Head of caudate nucleus (tissue), 42 donors: ENCODE data around the gene CCL27.
"Not testable (repeated sequence)": the region's sequence is repeated elsewhere in the genome, so short reads cannot be mapped to it uniquely, and the experiment has no call there.

Source experiments
- DNase-seq, 42 donors: peaks; one replicate each; pipeline versions ENCODE4 v3.0.0 to v3.0.0-alpha.2; 2020 to 2021; ENCODE audit warnings: mixed read lengths in 7 of 42
- intact Hi-C: fragments of 100-400 bp; cut with DNase I; formaldehyde crosslinking; loops from one replicate; pipeline ENCODE4 v1.15.0; 2022

Gene CCL27

DNA sequence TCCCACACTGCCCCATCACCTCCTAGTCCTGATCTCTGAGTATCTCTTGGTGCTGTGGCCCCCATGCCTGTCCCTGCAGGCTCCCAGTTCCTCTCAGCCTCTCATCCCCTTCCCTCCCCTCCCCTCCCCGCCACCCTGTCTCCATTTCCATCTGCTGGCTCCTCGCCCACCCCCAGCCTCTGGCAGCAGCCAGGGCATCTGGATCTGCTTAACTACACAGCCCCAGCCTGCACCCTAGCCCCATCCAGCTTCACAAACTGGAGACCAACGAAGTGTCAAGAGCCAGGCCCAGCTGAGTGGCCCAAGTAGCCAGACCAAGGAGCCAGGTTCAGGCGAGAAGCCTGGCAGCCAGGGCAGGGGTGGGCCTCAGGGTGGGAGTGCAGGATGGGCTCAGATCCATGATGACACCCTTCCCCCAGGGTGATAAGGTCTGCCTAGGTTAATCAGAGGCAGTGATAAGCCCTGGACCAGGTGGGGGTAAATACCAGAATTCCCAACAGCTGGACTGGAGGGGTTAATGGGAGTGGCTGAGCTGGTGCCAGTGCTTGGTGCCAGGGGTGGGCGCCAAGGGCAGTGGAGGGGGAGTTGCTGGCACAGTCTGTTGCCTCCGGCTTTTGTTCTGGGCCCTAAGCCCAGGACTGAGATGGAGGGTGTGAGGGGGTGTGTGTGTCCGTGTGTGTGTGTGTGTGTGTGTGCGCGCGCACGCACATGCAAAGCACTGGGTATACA, 8.0 kb downstream of the CCL27 start:
- intact Hi-C loops: no loop called here
- peak; percentile 47 to 89 (median 78) for DNase-seq

GRCh38 chr9:34653151-34654072, 9.0 kb downstream of the CCL27 start:
- intact Hi-C loops: no loop called here
- DNase-seq: peak in 1 of 42 donors; percentile 41

DNA sequence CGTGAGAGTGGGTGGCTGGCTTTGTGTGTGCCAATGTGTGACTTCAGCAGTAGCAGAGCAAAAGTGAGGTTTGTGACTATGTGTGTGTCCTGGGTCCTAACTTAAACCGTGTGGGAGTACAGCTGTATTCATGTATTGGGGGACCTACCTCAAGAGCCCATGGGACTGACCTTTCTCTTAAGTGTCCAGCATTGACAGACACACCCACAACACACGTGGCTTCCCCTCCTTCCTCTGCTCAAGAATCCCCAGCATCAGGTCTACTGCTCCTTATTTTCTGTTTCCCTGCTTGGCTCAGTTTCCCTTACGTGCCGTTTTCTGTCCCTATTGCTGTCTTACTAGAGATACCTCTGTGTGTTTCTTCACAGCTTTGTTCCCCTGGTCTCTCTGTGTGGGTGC, 9.9 kb downstream of the CCL27 start:
- intact Hi-C loops: no loop called here
- no peak for DNase-seq

GRCh38 chr9:34651876-34652601, 10.4 kb downstream of the CCL27 start, which contains the start of gene IL11RA:
Gene IL11RA (plus strand): TSS chr9:34652185. CDS start chr9:34655218, 3,033 bp downstream.
- intact Hi-C loops: no loop called here

DNA sequence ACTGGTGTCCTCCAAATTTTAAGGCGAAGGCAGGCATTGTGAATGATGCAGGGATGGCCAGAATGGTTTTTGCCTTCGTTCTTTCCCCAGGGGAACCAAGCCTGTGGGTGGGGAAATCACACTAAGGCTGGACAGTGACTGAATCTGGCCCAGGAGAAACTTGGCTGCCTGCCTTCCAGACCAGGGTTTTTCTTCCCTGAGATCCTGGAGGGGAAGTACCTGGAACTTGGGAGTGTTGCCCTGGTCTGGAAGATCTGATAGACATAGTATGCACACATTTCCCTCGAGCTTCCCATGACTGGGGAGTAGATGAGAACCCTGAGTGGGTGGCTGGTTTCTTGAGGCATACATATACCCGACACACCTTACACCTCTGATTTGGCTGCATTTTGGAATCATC, 11.1 kb downstream of the CCL27 start:
- peak in 2 of 42 donors; percentile 37 to 40 for DNase-seq

More at GRCh38 chr9:34651876-34652601, 10.4 kb downstream of the CCL27 start, which contains the start of gene IL11RA:
- DNase-seq: peak; percentile 71 to 94 (median 85)

DNA sequence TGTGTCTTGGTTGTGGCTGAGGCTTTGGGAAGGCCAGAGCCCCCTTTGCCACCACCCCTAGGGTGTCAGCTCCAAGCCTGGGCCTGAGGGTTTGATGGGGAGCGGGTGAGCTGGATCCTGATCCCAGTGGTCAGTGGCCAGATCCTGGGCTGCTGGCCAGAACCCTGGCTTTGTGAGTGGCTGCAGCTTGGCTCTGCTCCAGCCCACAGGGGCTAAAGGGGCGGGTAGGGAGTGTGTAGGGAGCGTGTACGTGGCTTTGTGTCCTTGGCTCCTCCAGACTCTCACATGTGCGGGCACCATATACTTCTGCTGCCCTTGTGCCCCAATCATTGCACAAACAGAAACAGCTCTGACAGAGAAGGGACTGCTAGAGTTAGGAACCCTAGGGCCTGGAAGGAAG, 11.6 kb downstream of the CCL27 start:
- DNase-seq: peak in 20 of 42 donors; percentile 31 to 68 (median 46)
- intact Hi-C loops: no loop called here

More for the DNA sequence above, 11.1 kb downstream of the CCL27 start:
- intact Hi-C loops: no loop called here

- DNase-seq: no peak
- intact Hi-C loops: no loop called here
Measured at GRCh38 chr9:34648673-34649072, 13.8 kb downstream of the CCL27 start.

GRCh38 chr9:34647651-34648050, 14.8 kb downstream of the CCL27 start:
- intact Hi-C loops: no loop called here
- DNase-seq: no peak

DNA sequence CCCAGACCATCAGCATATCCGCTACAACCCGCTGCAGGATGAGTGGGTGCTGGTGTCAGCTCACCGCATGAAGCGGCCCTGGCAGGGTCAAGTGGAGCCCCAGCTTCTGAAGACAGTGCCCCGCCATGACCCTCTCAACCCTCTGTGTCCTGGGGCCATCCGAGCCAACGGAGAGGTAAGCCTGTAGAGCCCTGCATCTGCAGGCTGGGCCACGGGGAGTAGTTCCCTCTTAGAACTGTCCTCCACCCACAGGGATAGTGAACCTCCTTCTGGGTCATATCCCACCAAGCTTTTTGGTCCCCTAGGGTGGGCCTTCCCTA, 15.4 kb downstream of the CCL27 start:
- intact Hi-C loops: no loop called here
- no peak for DNase-seq

GRCh38 chr9:34646211-34647083, 16.0 kb downstream of the CCL27 start, which contains the start of gene GALT:
Gene GALT (plus strand): TSS chr9:34646675. CDS start chr9:34646705, 30 bp downstream.
- peak; percentile 86 to 98 (median 94) for DNase-seq

GRCh38 chr9:34644766-34645314, 17.6 kb downstream of the CCL27 start:
- no peak for DNase-seq
- intact Hi-C loops: no loop called here

More at GRCh38 chr9:34646211-34647083, 16.0 kb downstream of the CCL27 start, which contains the start of gene GALT:
- intact Hi-C loops: no loop called here

DNA sequence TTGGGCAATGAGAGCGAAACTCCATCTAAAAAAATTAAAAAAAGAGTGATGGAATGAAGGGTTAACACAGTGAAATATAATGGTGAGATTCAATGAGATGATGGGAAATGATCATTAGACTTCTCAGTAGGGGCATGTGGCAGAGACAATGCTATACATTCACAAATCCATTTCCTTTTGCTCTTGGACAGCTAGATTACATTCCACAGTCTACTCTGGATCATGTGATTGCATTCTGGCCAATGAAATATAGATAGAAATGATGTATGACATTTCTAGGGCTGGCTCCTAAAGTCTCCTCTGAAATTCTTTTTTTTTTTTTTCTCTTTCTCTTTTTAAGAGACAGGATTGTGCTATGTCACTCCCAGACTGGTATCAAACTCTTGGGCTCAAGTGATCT, 19.8 kb downstream of the CCL27 start:
- intact Hi-C loops: no loop called here
- no peak for DNase-seq

GRCh38 chr9:34639322-34639721, 23.1 kb downstream of the CCL27 start:
- intact Hi-C loops: not testable (repeated sequence)

DNA sequence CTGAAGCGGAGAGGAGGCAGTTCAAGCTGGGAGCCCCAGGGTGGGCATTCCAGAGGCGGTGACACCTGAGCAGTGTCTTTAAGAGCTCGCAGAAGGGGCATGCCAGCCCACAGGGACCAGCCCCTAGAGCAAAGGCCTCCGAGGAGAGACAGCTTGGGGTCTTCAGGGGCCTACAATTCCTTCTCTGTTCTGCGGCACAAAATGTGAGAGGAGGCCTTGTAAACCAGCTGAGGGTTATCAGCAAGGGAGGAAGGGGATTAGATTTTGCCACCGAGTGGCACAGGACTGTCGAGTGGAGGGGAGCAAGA, 24.4 kb downstream of the CCL27 start:
- intact Hi-C loops: no loop called here
- DNase-seq: no peak

More at GRCh38 chr9:34639322-34639721, 23.1 kb downstream of the CCL27 start:
- not testable (repeated sequence) for DNase-seq

GRCh38 chr9:34637356-34638137, 24.9 kb downstream of the CCL27 start, which contains the start of gene SIGMAR1:
Gene SIGMAR1 (minus strand): TSS chr9:34637787. CDS start chr9:34637697, 90 bp downstream.
- intact Hi-C loops: no loop called here
- DNase-seq: peak; percentile 87 to 99 (median 97)

- intact Hi-C loops: no loop called here
- peak in 13 of 42 donors; percentile 35 to 71 (median 50) for DNase-seq
Measured at GRCh38 chr9:34636791-34637355, 25.6 kb downstream of the CCL27 start.

GRCh38 chr9:34635556-34635955, 26.9 kb downstream of the CCL27 start:
- DNase-seq: no peak
- intact Hi-C loops: no loop called here
